Calu3 (cell line): Measurements from ENCODE around the gene ARHGAP6. TPM values are rescaled to one million over a fixed set of nuclear protein-coding genes. Genes with fewer than 3 reads are reported as not detected.

Source experiments
- BruUV-seq: library from RNA; stranded (reverse); fragments of 400-500 nt; replicated peaks from 2 replicates; lab custom pipeline; 2021; lab: Mats Ljungman, UMichigan
- CTCF ChIA-PET: fragments of 300-600 bp; sonication (Branson Sonifier 250); formaldehyde crosslinking; loops from one replicate; lab custom pipeline; 2022; ENCODE audit warnings: antibody characterized with exemption; lab: Charles Lee
- DNase-seq: peaks from one replicate; pipeline ENCODE4 v3.0.0; 2022
- H3K27ac Mint-ChIP-seq: one replicate; pipeline ENCODE4 v1.8.0; 2022; ENCODE audit warnings: mixed read lengths; ENCODE audit not compliant: unreplicated experiment
- H3K27me3 Mint-ChIP-seq: one replicate; pipeline ENCODE4 v1.8.0; 2022; ENCODE audit warnings: mixed read lengths; ENCODE audit not compliant: unreplicated experiment
- H3K36me3 Mint-ChIP-seq: one replicate; pipeline ENCODE4 v1.8.0; 2022; ENCODE audit warnings: mild to moderate bottlenecking, moderate library complexity, mixed read lengths; ENCODE audit not compliant: insufficient read depth, unreplicated experiment
- H3K4me1 Mint-ChIP-seq: one replicate; pipeline ENCODE4 v1.8.0; 2022; ENCODE audit warnings: mild to moderate bottlenecking, low read depth, mixed read lengths; ENCODE audit not compliant: unreplicated experiment
- H3K4me3 Mint-ChIP-seq: one replicate; pipeline ENCODE4 v1.8.0; 2022; ENCODE audit warnings: mild to moderate bottlenecking, low read depth, moderate library complexity, mixed read lengths; ENCODE audit not compliant: unreplicated experiment
- H3K9me3 Mint-ChIP-seq: one replicate; pipeline ENCODE4 v1.8.0; 2022; ENCODE audit warnings: low read depth, mixed read lengths; ENCODE audit not compliant: unreplicated experiment
- intact Hi-C: fragments of 100-400 bp; cut with micrococcal nuclease; formaldehyde crosslinking; loops from one replicate; pipeline ENCODE4 v1.10.0; 2022; ENCODE audit not compliant: unreplicated experiment
- total RNA-seq: library from RNA; stranded (reverse); gene quantifications from 2 replicates; pipeline ENCODE4 v1.2.3, GENCODE V29; 2022
- TF ChIP-seq, protein P1 (sequence below): fragments of 200-600 bp; IDR thresholded peaks from one replicate; pipeline ENCODE4 v1.8.0; 2022; ENCODE audit warnings: antibody characterized with exemption; ENCODE audit not compliant: unreplicated experiment

The ARHGAP6 gene
- total RNA-seq, 1 experiment from 2014 or later = not detected

DNA sequence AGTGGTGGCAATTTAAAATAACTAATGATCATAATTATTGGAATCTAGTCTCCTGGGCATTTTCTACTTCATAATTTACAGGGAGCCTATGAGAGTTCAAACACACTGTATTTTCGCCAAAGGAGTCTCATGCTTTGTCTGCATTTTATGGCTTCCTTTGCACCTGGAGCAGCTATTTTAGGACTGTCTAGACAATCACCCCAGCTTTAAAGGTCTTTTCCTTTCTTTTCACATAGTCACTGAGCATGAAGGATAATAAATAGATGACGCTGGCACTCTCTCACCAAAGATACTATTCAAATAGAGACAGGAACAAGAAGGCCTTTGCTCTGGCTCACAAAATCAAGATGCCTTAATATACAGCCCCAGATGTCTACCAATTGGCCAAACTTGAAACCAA, 329.5 kb downstream of the ARHGAP6 start:
- H3K4me1 Mint-ChIP-seq = peaks cover 16% of the 10 kb centered on the region

DNA sequence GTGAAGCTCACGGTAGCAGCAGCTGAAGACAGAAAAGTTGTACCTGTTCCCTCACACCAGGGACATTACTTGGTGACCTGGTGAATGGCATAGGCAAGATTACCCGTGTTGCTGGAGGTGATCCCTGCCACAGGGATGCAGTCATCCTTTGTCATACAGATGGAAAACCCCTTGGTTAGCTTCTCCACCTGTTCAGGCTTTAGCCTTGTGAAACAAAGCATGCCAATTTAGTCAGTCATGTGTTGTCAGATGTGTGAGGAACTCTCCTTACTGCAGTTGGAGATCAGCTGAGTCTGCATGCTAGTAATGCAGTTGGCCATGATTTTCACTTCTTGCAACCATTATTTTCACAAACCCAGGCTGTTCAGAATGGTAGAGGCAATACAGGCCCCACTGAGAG, 331.6 kb downstream of the ARHGAP6 start:
- intact Hi-C loops = no loop called here
- Mint-ChIP-seq H3K27me3 (no peaks in the 10 kb centered on the region), H3K4me1 (peaks cover 9% of the 10 kb centered on the region), H3K4me3 (no peak overlapping the region), H3K27ac (no peak overlapping the region), H3K36me3 (no peaks in the 10 kb centered on the region), H3K9me3 (no peaks in the 10 kb centered on the region)
- no peak for DNase-seq
- CTCF ChIA-PET = no interaction called here
- BruUV-seq = no TSS peak
- TF ChIP-seq, protein P1, sequence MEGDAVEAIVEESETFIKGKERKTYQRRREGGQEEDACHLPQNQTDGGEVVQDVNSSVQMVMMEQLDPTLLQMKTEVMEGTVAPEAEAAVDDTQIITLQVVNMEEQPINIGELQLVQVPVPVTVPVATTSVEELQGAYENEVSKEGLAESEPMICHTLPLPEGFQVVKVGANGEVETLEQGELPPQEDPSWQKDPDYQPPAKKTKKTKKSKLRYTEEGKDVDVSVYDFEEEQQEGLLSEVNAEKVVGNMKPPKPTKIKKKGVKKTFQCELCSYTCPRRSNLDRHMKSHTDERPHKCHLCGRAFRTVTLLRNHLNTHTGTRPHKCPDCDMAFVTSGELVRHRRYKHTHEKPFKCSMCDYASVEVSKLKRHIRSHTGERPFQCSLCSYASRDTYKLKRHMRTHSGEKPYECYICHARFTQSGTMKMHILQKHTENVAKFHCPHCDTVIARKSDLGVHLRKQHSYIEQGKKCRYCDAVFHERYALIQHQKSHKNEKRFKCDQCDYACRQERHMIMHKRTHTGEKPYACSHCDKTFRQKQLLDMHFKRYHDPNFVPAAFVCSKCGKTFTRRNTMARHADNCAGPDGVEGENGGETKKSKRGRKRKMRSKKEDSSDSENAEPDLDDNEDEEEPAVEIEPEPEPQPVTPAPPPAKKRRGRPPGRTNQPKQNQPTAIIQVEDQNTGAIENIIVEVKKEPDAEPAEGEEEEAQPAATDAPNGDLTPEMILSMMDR = no peak

More for the DNA sequence above, 329.5 kb downstream of the ARHGAP6 start:
- BruUV-seq = no TSS peak
- CTCF ChIA-PET = no interaction called here
- Mint-ChIP-seq H3K27ac (no peak overlapping the region), H3K9me3 (no peaks in the 10 kb centered on the region), H3K27me3 (no peaks in the 10 kb centered on the region), H3K36me3 (peaks cover 4% of the 10 kb centered on the region), H3K4me3 (no peak overlapping the region)
- TF ChIP-seq, protein P1 = no peak
- intact Hi-C loops = no loop called here
- no peak for DNase-seq

DNA sequence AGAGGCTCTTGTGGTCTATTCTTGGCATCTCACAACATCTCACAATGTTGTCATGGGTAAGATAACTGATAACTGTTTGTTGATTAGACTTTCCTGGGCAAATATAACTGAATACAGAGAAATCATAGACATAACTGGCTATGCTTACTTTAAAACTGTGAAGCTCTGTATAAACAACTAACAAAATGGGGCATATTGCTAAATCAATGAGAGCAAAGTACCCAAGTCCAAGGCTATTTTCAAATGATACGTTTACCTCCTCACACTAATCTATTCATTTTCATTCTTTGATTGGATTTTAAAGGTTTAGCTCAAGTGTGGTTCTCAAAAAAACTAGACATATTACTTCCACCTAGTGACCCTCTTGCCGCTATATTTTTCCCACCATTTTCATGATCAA, 333.9 kb downstream of the ARHGAP6 start:
- intact Hi-C loops = no loop called here
- no peak for DNase-seq
- H3K9me3 Mint-ChIP-seq = no peaks in the 10 kb centered on the region
- H3K4me3 Mint-ChIP-seq = no peak overlapping the region
- CTCF ChIA-PET = no interaction called here
- TF ChIP-seq, protein P1 = no peak
- H3K36me3 Mint-ChIP-seq = no peaks in the 10 kb centered on the region
- H3K4me1 Mint-ChIP-seq = peaks cover 21% of the 10 kb centered on the region
- no peak overlapping the region for H3K27ac Mint-ChIP-seq
- BruUV-seq = no TSS peak
- no peaks in the 10 kb centered on the region for H3K27me3 Mint-ChIP-seq

DNA sequence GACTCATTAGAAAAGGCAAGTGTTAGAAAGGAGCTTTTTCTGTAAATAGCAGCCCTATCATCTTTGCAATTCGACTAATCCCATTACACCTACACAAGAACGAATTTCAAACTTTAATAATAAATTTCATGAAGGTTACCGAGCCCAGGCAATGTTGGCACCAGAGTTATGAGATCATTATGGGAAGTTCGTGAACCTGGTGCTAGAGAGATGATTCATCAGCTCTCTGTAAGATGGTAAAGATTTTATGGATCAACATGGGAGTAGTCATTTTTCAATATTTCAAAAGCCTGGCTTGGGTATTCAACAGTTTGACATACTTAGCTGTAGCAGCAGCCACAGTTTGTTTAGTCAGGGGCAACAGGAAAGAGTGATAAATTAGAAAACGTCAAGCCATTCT, 336.7 kb downstream of the ARHGAP6 start:
- Mint-ChIP-seq H3K4me3 (no peak overlapping the region), H3K36me3 (no peaks in the 10 kb centered on the region), H3K27me3 (no peaks in the 10 kb centered on the region), H3K27ac (no peak overlapping the region), H3K9me3 (no peaks in the 10 kb centered on the region), H3K4me1 (peaks cover 21% of the 10 kb centered on the region)
- no TSS peak for BruUV-seq
- DNase-seq = no peak
- TF ChIP-seq, protein P1 = no peak
- intact Hi-C loops = no loop called here
- CTCF ChIA-PET = interaction anchor here (0.6 kb wide), 1 partner anchor 61 kb away, joined by 5 read pairs; no protein-coding TSS in a partner anchor
